IMR-90 (cell line): ENCODE measurements around the gene SLFN12.

Source experiments
- CEBPB ChIP-seq: IDR thresholded peaks from 2 replicates; pipeline ENCODE4 v1.6.1; 2012; ENCODE audit warnings: low read depth, low read length, improper control_type of control experiment
- FOS ChIP-seq: fragments of 150-350 bp; IDR thresholded peaks from 2 replicates; pipeline ENCODE4 v1.6.1; 2016; ENCODE audit warnings: low read depth, low read length
- MAFK ChIP-seq: IDR thresholded peaks from 2 replicates; pipeline ENCODE4 v1.6.1; 2012; ENCODE audit warnings: low read depth, low read length, improper control_type of control experiment
- MAZ ChIP-seq: IDR thresholded peaks from 2 replicates; pipeline ENCODE4 v1.6.1; 2012; ENCODE audit warnings: low read depth, mild to moderate bottlenecking, low read length, improper control_type of control experiment, moderate library complexity, borderline replicate concordance
- NFE2L2 ChIP-seq: fragments of 150-350 bp; IDR thresholded peaks from 2 replicates; pipeline ENCODE4 v1.6.1; 2016; ENCODE audit warnings: low read depth, mild to moderate bottlenecking, low read length
- POLR2A ChIP-seq: IDR thresholded peaks from 2 replicates; pipeline ENCODE4 v1.6.1; 2012; ENCODE audit warnings: mild to moderate bottlenecking, low read depth, low read length
- RAD21 ChIP-seq: IDR thresholded peaks from 2 replicates; pipeline ENCODE4 v1.6.1; 2012; ENCODE audit warnings: low read length, improper control_type of control experiment
- RCOR1 ChIP-seq: IDR thresholded peaks from 2 replicates; pipeline ENCODE4 v1.6.1; 2012; ENCODE audit warnings: mild to moderate bottlenecking, low read length, improper control_type of control experiment; ENCODE audit not compliant: insufficient replicate concordance
- TF ChIP-seq, protein P1 (sequence below): conservative IDR thresholded peaks from 2 replicates; pipeline ENCODE4 v1.5.1; 2012; ENCODE audit warnings: mild to moderate bottlenecking, low read depth, low read length, improper control_type of control experiment
- TF ChIP-seq, protein P2 (sequence below): fragments of 150-350 bp; IDR thresholded peaks from 2 replicates; pipeline ENCODE4 v1.6.1; 2017; ENCODE audit warnings: mild to moderate bottlenecking, antibody characterized with exemption, low read length, low read depth

DNA sequence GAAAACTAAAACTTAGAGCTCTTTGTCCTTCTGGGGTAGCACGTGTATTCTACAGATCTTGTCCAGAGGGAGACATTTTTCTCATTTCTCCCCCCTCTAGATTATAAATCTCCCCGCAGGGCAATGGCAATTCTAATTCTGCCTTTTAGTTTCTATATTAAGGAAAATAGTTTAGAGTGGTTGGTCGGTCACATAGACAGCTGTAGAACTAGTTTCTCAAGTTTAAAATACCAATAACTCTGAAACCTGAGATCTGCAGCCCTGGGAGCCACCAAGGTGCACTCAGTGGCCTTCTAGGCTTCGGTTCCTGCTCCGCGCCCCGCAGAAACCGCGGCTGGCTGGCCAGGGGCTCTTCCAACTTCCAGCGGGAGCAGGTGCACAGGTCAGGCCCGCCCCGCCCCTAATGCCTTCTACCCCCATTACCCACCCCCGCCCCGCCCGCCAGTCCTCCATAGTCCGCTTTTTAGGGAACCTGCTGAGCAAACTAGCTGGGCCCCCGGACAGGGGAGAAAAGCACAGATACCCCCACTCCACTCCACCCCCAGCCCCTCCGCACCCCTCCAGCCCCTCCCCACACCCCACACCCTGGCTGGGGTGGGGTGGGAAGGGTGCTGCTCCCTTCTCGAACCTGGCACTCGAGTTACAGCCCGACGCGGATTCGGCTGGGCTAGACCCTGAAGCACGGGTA lies 59.3 kb downstream of the SLFN12 start:
- TF ChIP-seq, protein P1, sequence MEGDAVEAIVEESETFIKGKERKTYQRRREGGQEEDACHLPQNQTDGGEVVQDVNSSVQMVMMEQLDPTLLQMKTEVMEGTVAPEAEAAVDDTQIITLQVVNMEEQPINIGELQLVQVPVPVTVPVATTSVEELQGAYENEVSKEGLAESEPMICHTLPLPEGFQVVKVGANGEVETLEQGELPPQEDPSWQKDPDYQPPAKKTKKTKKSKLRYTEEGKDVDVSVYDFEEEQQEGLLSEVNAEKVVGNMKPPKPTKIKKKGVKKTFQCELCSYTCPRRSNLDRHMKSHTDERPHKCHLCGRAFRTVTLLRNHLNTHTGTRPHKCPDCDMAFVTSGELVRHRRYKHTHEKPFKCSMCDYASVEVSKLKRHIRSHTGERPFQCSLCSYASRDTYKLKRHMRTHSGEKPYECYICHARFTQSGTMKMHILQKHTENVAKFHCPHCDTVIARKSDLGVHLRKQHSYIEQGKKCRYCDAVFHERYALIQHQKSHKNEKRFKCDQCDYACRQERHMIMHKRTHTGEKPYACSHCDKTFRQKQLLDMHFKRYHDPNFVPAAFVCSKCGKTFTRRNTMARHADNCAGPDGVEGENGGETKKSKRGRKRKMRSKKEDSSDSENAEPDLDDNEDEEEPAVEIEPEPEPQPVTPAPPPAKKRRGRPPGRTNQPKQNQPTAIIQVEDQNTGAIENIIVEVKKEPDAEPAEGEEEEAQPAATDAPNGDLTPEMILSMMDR: no peak
- no peak for TF ChIP-seq POLR2A
- TF ChIP-seq, protein P2, sequence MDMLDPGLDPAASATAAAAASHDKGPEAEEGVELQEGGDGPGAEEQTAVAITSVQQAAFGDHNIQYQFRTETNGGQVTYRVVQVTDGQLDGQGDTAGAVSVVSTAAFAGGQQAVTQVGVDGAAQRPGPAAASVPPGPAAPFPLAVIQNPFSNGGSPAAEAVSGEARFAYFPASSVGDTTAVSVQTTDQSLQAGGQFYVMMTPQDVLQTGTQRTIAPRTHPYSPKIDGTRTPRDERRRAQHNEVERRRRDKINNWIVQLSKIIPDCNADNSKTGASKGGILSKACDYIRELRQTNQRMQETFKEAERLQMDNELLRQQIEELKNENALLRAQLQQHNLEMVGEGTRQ: no peak
- TF ChIP-seq RAD21: no peak
- TF ChIP-seq CEBPB: no peak
- no peak for TF ChIP-seq RCOR1
- no peak for TF ChIP-seq NFE2L2
- TF ChIP-seq FOS: no peak
- TF ChIP-seq MAFK: no peak
- TF ChIP-seq MAZ: no peak
